Stimulated activated naive B cell treated with anti-CD40 and anti-IgM and Interleukin-4, amounts not matched to agents 10 μg/mL and 1 μg/mL and 100 μg/mL, for 72 hours (primary cell): ENCODE measurements around the gene C13orf46.
"Not testable (repeated sequence)": the region's sequence is repeated elsewhere in the genome, so short reads cannot be mapped to it uniquely, and the experiment has no call there.

Experiments
- ATAC-seq, 2 donors: fragments of 150-1000 bp; cut with Tn5 transposase; replicated peaks; 2 replicates each; pipeline ENCODE4 v1.10.0; 2021; ENCODE audit warnings: moderate library complexity in 1 of 2
- DNase-seq: peaks from one replicate; pipeline ENCODE4 v3.0.0; 2021
- H3K27ac Mint-ChIP-seq: one replicate; pipeline ENCODE4 v1.8.0; 2022; ENCODE audit warnings: mild to moderate bottlenecking, mixed read lengths
- H3K27me3 Mint-ChIP-seq, 2 donors: one replicate each; pipeline ENCODE4 v1.8.0; 2022; ENCODE audit warnings: mixed read lengths in 2 of 2
- H3K36me3 Mint-ChIP-seq, 2 donors: one replicate each; pipeline ENCODE4 v1.8.0; 2022; ENCODE audit warnings: mixed read lengths in 2 of 2, mild to moderate bottlenecking in 1 of 2
- H3K4me1 Mint-ChIP-seq, 2 donors: one replicate each; pipeline ENCODE4 v1.8.0; 2022; ENCODE audit warnings: mixed read lengths in 2 of 2, mild to moderate bottlenecking in 1 of 2
- H3K4me3 Mint-ChIP-seq, 2 donors: one replicate each; pipeline ENCODE4 v1.8.0; 2022; ENCODE audit warnings: mild to moderate bottlenecking in 2 of 2, mixed read lengths in 2 of 2, moderate library complexity in 1 of 2
- H3K9me3 Mint-ChIP-seq, 2 donors: one replicate each; pipeline ENCODE4 v1.8.0; 2022; ENCODE audit warnings: mixed read lengths in 2 of 2, mild to moderate bottlenecking in 1 of 2

The C13orf46 gene

GRCh38 chr13:113991676-113992179, 17.9 kb upstream of the C13orf46 start:
- Mint-ChIP-seq H3K4me1 (peaks cover 21 to 22% of the 10 kb centered on the region in 2 donors), H3K27ac (no peak overlapping the region), H3K4me3 (no peak overlapping the region), H3K27me3 (no peaks in the 10 kb centered on the region), H3K36me3 (peaks cover 35 to 40% of the 10 kb centered on the region in 2 donors), H3K9me3 (peaks cover 14 to 17% of the 10 kb centered on the region in 2 donors)
- no peak for ATAC-seq
- DNase-seq: no peak

GRCh38 chr13:113991191-113991669, 17.4 kb upstream of the C13orf46 start:
- no peaks in the 10 kb centered on the region for H3K27me3 Mint-ChIP-seq
- no peak overlapping the region for H3K4me3 Mint-ChIP-seq
- peaks cover 14 to 17% of the 10 kb centered on the region in 2 donors for H3K9me3 Mint-ChIP-seq
- DNase-seq (no peak), ATAC-seq (no peak)
- H3K36me3 Mint-ChIP-seq: peaks cover 35 to 40% of the 10 kb centered on the region in 2 donors
- peaks cover 21 to 22% of the 10 kb centered on the region in 2 donors for H3K4me1 Mint-ChIP-seq
- no peak overlapping the region for H3K27ac Mint-ChIP-seq

DNA sequence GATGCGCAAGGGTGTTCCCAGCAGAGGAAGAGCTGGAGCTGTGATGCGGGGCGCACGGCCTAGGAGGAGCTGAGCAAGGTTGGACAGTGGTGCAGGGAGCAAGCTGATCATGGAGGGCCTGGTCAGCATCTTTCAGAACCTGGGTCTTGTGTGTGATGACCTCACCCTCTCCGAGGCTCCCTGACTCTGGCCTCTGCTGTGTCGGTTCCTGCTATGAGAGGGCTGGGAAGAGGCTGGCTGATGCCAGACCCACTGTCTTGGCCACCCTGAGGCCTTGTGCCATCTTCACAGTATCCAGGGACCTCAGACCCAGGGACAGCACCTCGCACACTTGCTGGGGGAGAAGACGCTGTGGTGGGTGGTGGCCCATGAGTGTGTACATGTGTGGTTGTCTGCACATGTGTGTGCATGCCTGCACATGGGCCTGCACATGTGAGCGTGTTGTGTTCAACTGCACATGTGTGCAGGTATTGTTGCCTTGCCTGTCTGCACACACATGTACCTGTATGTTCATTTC, 16.5 kb upstream of the C13orf46 start:
- Mint-ChIP-seq H3K4me3 (no peak overlapping the region), H3K4me1 (peaks cover 21 to 22% of the 10 kb centered on the region in 2 donors), H3K9me3 (peaks cover 14 to 17% of the 10 kb centered on the region in 2 donors), H3K27ac (peak overlapping the region; percentile 63), H3K27me3 (no peaks in the 10 kb centered on the region), H3K36me3 (peaks cover 35 to 40% of the 10 kb centered on the region in 2 donors)
- DNase-seq: no peak
- no peak for ATAC-seq

- Mint-ChIP-seq H3K27me3 (no peaks in the 10 kb centered on the region), H3K27ac (peak overlapping the region; percentile 63)
These were observed 15.9 kb upstream of the C13orf46 start for GRCh38 chr13:113989585-113990300.

DNA sequence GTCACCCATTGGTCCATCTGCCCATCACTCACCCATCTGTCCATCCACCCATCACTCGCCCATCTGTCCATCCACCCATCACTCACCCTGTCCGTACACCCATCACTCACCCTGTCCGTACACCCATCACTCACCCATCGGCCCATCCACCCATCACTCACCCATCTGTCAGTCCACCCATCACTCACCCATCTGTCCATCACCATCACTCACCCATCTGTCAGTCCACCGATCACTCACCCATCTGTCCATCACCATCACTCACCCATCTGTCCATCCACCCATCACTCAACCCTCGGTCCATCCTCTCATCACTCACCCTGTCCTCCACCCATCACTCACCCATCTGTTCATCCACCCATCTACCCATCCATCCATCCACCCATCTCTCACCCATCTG, 15.0 kb upstream of the C13orf46 start:
- Mint-ChIP-seq H3K9me3 (peaks cover 14 to 17% of the 10 kb centered on the region in 2 donors), H3K36me3 (peaks cover 35 to 40% of the 10 kb centered on the region in 2 donors), H3K4me1 (peaks cover 21 to 22% of the 10 kb centered on the region in 2 donors)
- not testable (repeated sequence) for H3K27me3 Mint-ChIP-seq, DNase-seq, H3K4me3 Mint-ChIP-seq, H3K27ac Mint-ChIP-seq, ATAC-seq

More at GRCh38 chr13:113989585-113990300, 15.9 kb upstream of the C13orf46 start:
- peaks cover 32 to 39% of the 10 kb centered on the region in 2 donors for H3K36me3 Mint-ChIP-seq
- H3K4me3 Mint-ChIP-seq: no peak overlapping the region
- H3K4me1 Mint-ChIP-seq: peaks cover 21 to 22% of the 10 kb centered on the region in 2 donors
- ATAC-seq (peak; percentile 29 to 54), DNase-seq (no peak)
- H3K9me3 Mint-ChIP-seq: peaks cover 14 to 17% of the 10 kb centered on the region in 2 donors

GRCh38 chr13:113982296-113982661, 8.4 kb upstream of the C13orf46 start:
- Mint-ChIP-seq H3K27me3 (no peaks in the 10 kb centered on the region), H3K36me3 (peaks cover 37 to 60% of the 10 kb centered on the region in 2 donors), H3K4me3 (no peak overlapping the region)

DNA sequence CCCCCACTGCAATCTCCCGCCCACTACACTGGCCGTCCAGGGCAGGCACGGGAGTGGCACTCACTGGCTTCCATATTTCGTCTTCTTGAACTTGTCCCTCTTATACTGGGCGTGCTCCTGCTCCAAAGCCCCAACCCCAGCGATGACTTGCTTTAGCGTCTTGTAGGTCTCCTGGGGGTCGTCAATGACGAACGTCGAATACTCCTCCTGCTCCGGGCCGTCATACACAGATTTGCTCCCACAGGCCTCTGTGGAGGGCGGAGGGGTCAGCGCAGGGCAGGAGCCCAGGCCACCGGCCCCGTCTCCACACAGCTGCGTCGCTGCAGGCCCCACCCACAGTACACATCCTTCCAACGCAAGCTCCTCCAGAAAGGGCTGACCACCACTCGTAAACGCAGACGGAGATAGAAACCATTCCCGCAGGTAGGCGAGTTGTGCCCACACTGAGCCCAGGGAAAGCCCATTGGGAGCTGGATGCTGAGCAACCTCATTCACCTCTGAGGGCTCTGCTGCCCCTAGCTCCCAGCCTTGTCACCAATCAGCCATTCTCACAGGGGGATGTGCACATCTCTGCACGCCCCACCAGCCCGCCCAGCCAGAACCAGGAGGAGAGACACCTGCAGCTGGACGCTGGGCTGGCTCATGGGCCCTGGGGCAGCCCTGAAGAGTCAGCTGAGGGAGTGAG, 7.9 kb upstream of the C13orf46 start:
- H3K4me1 Mint-ChIP-seq: peaks cover under 1 to 2% of the 10 kb centered on the region in 2 donors
- no peaks in the 10 kb centered on the region for H3K27me3 Mint-ChIP-seq
- no peak for ATAC-seq
- peaks cover 40 to 65% of the 10 kb centered on the region in 2 donors for H3K36me3 Mint-ChIP-seq
- H3K4me3 Mint-ChIP-seq: no peak overlapping the region
- peak overlapping the region; percentile 82 for H3K27ac Mint-ChIP-seq
- no peak for DNase-seq
- peaks cover 3 to 8% of the 10 kb centered on the region in 2 donors for H3K9me3 Mint-ChIP-seq

More at GRCh38 chr13:113982296-113982661, 8.4 kb upstream of the C13orf46 start:
- Mint-ChIP-seq H3K27ac (no peak overlapping the region), H3K4me1 (no peaks in the 10 kb centered on the region), H3K9me3 (peaks cover 3 to 8% of the 10 kb centered on the region in 2 donors)
- DNase-seq: no peak
- ATAC-seq: no peak

- no peak overlapping the region for H3K27ac Mint-ChIP-seq
- H3K27me3 Mint-ChIP-seq: no peaks in the 10 kb centered on the region
- peaks cover 2 to 5% of the 10 kb centered on the region in 2 donors for H3K4me1 Mint-ChIP-seq
- H3K4me3 Mint-ChIP-seq: no peak overlapping the region
- ATAC-seq (no peak), DNase-seq (no peak)
- peaks cover 43 to 71% of the 10 kb centered on the region in 2 donors for H3K36me3 Mint-ChIP-seq
- peaks cover 3 to 8% of the 10 kb centered on the region in 2 donors for H3K9me3 Mint-ChIP-seq
These were observed 7.3 kb upstream of the C13orf46 start for GRCh38 chr13:113981194-113981605.

- Mint-ChIP-seq H3K9me3 (peaks cover 3 to 8% of the 10 kb centered on the region in 2 donors), H3K27ac (no peak overlapping the region), H3K4me1 (peaks cover 2 to 5% of the 10 kb centered on the region in 2 donors), H3K27me3 (no peaks in the 10 kb centered on the region), H3K36me3 (peaks cover 43 to 75% of the 10 kb centered on the region in 2 donors), H3K4me3 (no peak overlapping the region)
- DNase-seq (no peak), ATAC-seq (no peak)
These were observed 6.7 kb upstream of the C13orf46 start for GRCh38 chr13:113980489-113981064.

DNA sequence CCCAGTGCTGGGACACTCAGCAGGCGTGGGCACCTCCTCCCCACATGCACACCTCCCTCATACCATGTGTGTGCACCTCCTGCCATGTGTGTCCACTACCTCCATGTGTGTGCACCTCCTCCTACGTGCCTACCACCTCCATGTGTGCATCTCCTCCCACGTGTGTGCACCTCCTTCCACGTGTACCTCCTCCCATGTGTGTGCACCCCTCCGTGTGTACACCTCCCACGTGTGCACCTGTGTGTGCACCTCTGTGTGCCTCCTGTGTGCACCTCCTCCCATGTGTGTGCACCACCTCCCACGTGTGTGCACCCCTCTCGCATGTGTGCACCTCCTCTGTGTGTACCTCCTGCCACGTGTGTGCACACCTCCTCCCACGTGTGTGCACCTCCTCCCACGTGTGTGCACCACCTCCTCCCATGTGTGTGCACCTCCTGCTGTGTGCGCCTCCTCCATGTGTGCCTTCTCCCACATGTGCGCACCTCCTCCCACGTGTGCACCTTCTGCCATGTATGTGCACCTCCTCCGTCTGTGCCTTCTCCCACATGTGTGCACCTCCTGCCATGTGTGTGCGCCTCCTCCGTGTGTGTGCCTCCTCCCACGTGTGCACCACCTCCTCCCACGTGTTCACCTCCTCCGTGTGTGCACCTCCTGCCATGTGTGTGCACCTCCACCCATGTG, 6.1 kb upstream of the C13orf46 start:
- peaks cover 2 to 5% of the 10 kb centered on the region in 2 donors for H3K4me1 Mint-ChIP-seq
- no peaks in the 10 kb centered on the region for H3K27me3 Mint-ChIP-seq
- peaks cover 3 to 8% of the 10 kb centered on the region in 2 donors for H3K9me3 Mint-ChIP-seq
- DNase-seq (no peak), ATAC-seq (no peak)
- peaks cover 43 to 77% of the 10 kb centered on the region in 2 donors for H3K36me3 Mint-ChIP-seq
- peak overlapping the region; percentile 33 for H3K27ac Mint-ChIP-seq
- no peak overlapping the region for H3K4me3 Mint-ChIP-seq

GRCh38 chr13:113978741-113979481, 5.0 kb upstream of the C13orf46 start:
- H3K9me3 Mint-ChIP-seq: peaks cover 3 to 8% of the 10 kb centered on the region in 2 donors
- no peaks in the 10 kb centered on the region for H3K27me3 Mint-ChIP-seq
- H3K36me3 Mint-ChIP-seq: peaks cover 41 to 69% of the 10 kb centered on the region in 2 donors
- DNase-seq (no peak), ATAC-seq (no peak)
- H3K4me3 Mint-ChIP-seq: no peak overlapping the region
- H3K27ac Mint-ChIP-seq: no peak overlapping the region
- H3K4me1 Mint-ChIP-seq: peaks cover 2 to 5% of the 10 kb centered on the region in 2 donors

GRCh38 chr13:113977976-113978375, 4.1 kb upstream of the C13orf46 start:
- no peaks in the 10 kb centered on the region for H3K27me3 Mint-ChIP-seq
- ATAC-seq: no peak
- no peak overlapping the region for H3K4me3 Mint-ChIP-seq
- H3K4me1 Mint-ChIP-seq: peaks cover 2 to 5% of the 10 kb centered on the region in 2 donors
- H3K27ac Mint-ChIP-seq: no peak overlapping the region
- no peak for DNase-seq
- peaks cover 3 to 8% of the 10 kb centered on the region in 2 donors for H3K9me3 Mint-ChIP-seq
- H3K36me3 Mint-ChIP-seq: peaks cover 44 to 66% of the 10 kb centered on the region in 2 donors
